Thymus (tissue), 11 donors: Measurements from ENCODE around the gene IDNK. TPM values are rescaled to one million over a fixed set of nuclear protein-coding genes. Genes with fewer than 3 reads are reported as not detected.
A peak's percentile ranks its signal among the peaks of the same experiment; 100 is the strongest.
"Not testable (repeated sequence)": the region's sequence is repeated elsewhere in the genome, so short reads cannot be mapped to it uniquely, and the experiment has no call there.

Source experiments
- DNase-seq, 9 donors: peaks; one replicate each; pipeline ENCODE4 v3.0.0-alpha.2; 2013; ENCODE audit warnings: low spot score in 9 of 9, low read depth in 6 of 9, missing footprints in 1 of 9
- H3K27ac ChIP-seq, 2 donors: one replicate each; pipeline ENCODE4 v1.5.1; 2013; ENCODE audit warnings: control low read depth in 1 of 2, low read depth in 1 of 2, low read length in 1 of 2, mild to moderate bottlenecking in 1 of 2, moderate library complexity in 1 of 2
- H3K27me3 ChIP-seq, 2 donors: one replicate each; pipeline ENCODE4 v1.5.1; 2013; ENCODE audit warnings: low read length in 1 of 2; ENCODE audit not compliant: control insufficient read depth in 2 of 2, insufficient read depth in 1 of 2
- H3K36me3 ChIP-seq, 2 donors: one replicate each; pipeline ENCODE4 v1.5.1; 2013; ENCODE audit warnings: low read length in 1 of 2, mild to moderate bottlenecking in 1 of 2, moderate library complexity in 1 of 2; ENCODE audit not compliant: control insufficient read depth in 2 of 2, insufficient read depth in 2 of 2
- H3K4me1 ChIP-seq, 2 donors: one replicate each; pipeline ENCODE4 v1.5.1; 2013; ENCODE audit warnings: low read length in 2 of 2; ENCODE audit not compliant: control insufficient read depth in 2 of 2, insufficient read depth in 2 of 2
- H3K4me3 ChIP-seq, 2 donors: one replicate each; pipeline ENCODE4 v1.5.1; 2013; ENCODE audit warnings: low read length in 2 of 2, control low read depth in 1 of 2, mild to moderate bottlenecking in 1 of 2
- H3K9me3 ChIP-seq, 2 donors: one replicate each; pipeline ENCODE4 v1.5.1; 2013; ENCODE audit warnings: low read length in 1 of 2, mild to moderate bottlenecking in 1 of 2; ENCODE audit not compliant: control insufficient read depth in 2 of 2, insufficient read depth in 1 of 2
- WGBS: extraction: QIAGEN DNeasy Blood & Tissue Kit; methylation state at CpG from one replicate; pipeline ENCODE4 v1.1.7; 2013; 5-methylcytosine and 5-hydroxymethylcytosine counted together
- polyA plus RNA-seq: library from polyadenylated mRNA; stranded (reverse); fragments of 200-250 nt; gene quantifications from one replicate; pipeline ENCODE4 v1.2.3, GENCODE V29; 2013
- total RNA-seq: library from RNA; stranded (reverse); fragments of 120-200 nt; gene quantifications from one replicate; pipeline ENCODE4 v1.2.4, GENCODE V29; 2013
- donor health status: healthy.

The IDNK gene
- total and polyA plus RNA-seq, 2 donors = 19.2 to 35.0 TPM

- 94% methylated on average over 4 of the region's 4 CpGs for WGBS
- DNase-seq = no peak
- Histone ChIP-seq H3K27ac (no peak overlapping the region), H3K4me1 (no peaks in the 10 kb centered on the region), H3K36me3 (no peaks in the 10 kb centered on the region), H3K9me3 (no peaks in the 10 kb centered on the region), H3K4me3 (no peak overlapping the region), H3K27me3 (no peaks in the 10 kb centered on the region)
Observed at GRCh38 chr9:83599071-83599470, 23.9 kb upstream of the IDNK start.

- no peaks in the 10 kb centered on the region for H3K27me3 ChIP-seq
- no peak overlapping the region for H3K27ac ChIP-seq
- H3K9me3 ChIP-seq = no peaks in the 10 kb centered on the region
- no peaks in the 10 kb centered on the region for H3K36me3 ChIP-seq
- H3K4me1 ChIP-seq = no peaks in the 10 kb centered on the region
- 92% methylated on average over 2 of the region's 2 CpGs for WGBS
- no peak overlapping the region for H3K4me3 ChIP-seq
- DNase-seq = no peak
Observed at GRCh38 chr9:83601463-83601862, 21.5 kb upstream of the IDNK start.

DNA sequence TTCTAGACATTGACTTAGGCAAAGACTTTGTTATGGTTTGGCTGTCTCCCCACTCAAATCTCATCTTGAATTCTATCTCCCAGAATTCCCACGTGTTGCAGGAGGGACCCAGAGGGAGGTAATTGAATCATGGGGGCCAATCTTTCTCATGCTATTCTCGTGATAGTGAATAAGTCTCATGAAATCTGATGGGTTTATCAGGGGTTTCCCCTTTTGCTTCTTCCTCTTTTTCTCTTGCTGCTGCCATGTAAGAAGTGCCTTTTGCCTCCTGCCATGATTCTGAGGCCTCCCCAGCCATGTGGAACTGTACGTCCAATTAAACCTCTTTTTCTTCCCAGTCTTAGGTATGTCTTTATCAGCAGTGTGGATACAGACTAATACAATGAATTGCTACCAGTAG lies 15.3 kb upstream of the IDNK start:
- not testable (repeated sequence) for H3K27me3 ChIP-seq, H3K4me1 ChIP-seq, H3K36me3 ChIP-seq, H3K27ac ChIP-seq, H3K9me3 ChIP-seq, H3K4me3 ChIP-seq, DNase-seq
- WGBS = 84% methylated on average over 3 of the region's 3 CpGs

GRCh38 chr9:83613298-83613697 lies 9.6 kb upstream of the IDNK start:
- not testable (repeated sequence) for H3K4me1 ChIP-seq, H3K27ac ChIP-seq, H3K4me3 ChIP-seq, H3K9me3 ChIP-seq, DNase-seq, H3K27me3 ChIP-seq, H3K36me3 ChIP-seq
- 97% methylated on average over 3 of the region's 3 CpGs for whole genome bisulfite sequencing

DNA sequence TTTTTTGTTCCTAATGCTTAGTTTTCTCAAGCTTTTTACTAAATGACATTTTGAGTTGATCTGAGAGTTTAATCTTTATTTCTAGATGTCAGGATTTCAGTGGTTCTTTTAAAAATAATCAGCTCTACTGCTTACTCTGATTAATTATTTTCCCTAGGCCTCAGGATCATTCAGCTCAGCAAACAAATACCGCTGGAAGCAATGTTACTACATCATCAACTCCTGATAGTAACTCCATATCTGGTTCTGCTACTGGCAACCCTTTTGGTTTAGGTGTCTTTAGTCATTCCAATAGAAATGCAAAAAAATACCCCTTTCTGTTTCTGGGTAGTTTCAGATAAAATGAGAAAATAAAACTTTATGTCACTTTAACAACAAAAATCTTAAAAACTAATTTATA lies 5.6 kb upstream of the IDNK start:
- 97% methylated on average over 1 of the region's 1 CpG for whole genome bisulfite sequencing
- Histone ChIP-seq H3K27ac (no peak overlapping the region), H3K36me3 (no peaks in the 10 kb centered on the region), H3K4me3 (no peak overlapping the region), H3K9me3 (no peaks in the 10 kb centered on the region), H3K27me3 (no peaks in the 10 kb centered on the region), H3K4me1 (peaks cover 10 to 16% of the 10 kb centered on the region in 2 donors)
- no peak for DNase-seq

DNA sequence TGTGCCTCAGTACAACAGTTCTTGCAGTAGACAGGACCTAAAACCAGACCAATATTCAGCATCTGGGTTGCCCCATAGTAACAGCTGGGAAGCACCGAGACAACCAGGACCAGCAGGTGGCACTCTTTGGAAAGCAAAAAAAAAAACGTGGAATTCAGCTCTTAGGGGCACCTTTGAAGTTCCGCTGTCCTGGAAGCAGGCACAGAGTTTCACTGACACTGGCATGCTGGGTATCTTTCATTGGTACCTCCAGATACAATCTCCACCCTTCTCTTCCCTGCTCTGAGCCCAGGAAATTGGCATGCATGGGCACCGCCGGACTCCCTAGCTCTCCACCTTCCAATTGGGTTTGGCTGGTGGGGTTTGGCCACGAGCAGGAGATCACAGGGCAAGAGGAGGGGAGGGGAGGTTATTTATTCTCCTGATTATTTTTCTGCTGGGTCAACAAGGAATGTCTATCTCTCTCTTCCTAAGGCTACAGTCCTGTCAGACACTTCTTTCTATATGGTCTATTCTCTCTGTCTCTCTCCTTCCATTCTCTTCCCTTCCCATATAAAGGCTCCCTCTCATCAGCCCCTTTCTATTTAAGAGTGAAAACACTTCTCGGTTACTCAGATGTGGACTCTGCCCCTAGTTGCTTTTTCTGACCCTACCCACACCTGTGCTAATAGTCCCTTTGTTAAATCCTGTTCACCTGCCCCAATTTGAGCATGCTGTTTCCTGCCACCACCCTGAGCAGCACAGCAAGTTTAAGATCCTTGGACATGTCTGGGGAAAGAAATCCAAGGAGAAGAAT lies 1.9 kb upstream of the IDNK start:
- H3K4me3 ChIP-seq = peak overlapping the region in 1 of 2 donors; percentile 2
- WGBS = 43% methylated on average over 7 of the region's 7 CpGs

GRCh38 chr9:83622433-83622938 lies 457 bp upstream of the IDNK start:
- Histone ChIP-seq H3K27me3 (no peaks in the 10 kb centered on the region), H3K9me3 (no peaks in the 10 kb centered on the region), H3K27ac (peak overlapping the region; percentile 93 to 98), H3K4me3 (peak overlapping the region; percentile 79 to 94), H3K36me3 (peaks cover 0 to 7% of the 10 kb centered on the region in 2 donors), H3K4me1 (peaks cover 34 to 56% of the 10 kb centered on the region in 2 donors)
- peak in 1 of 9 donors; percentile 65 for DNase-seq
- WGBS = 21% methylated on average over 21 of the region's 21 CpGs

More for the DNA sequence above, 1.9 kb upstream of the IDNK start:
- Histone ChIP-seq H3K27me3 (no peaks in the 10 kb centered on the region), H3K36me3 (no peaks in the 10 kb centered on the region), H3K9me3 (no peaks in the 10 kb centered on the region), H3K27ac (peak overlapping the region in 1 of 2 donors; percentile 23), H3K4me1 (peaks cover 22 to 43% of the 10 kb centered on the region in 2 donors)
- DNase-seq = peak in 7 of 9 donors; percentile 57 to 84 (median 68)

- 1% methylated on average over 5 of the region's 5 CpGs for WGBS
- Histone ChIP-seq H3K4me1 (peaks cover 45 to 67% of the 10 kb centered on the region in 2 donors), H3K36me3 (peaks cover 6 to 18% of the 10 kb centered on the region in 2 donors), H3K27ac (peak overlapping the region; percentile 93 to 98), H3K9me3 (no peaks in the 10 kb centered on the region), H3K27me3 (no peaks in the 10 kb centered on the region), H3K4me3 (peak overlapping the region; percentile 79 to 94)
- peak in 6 of 9 donors; percentile 37 to 59 (median 52) for DNase-seq
Observed at GRCh38 chr9:83623679-83624076, 735 bp downstream of the IDNK start.

GRCh38 chr9:83625178-83625577 lies 2.2 kb downstream of the IDNK start:
- Histone ChIP-seq H3K9me3 (no peaks in the 10 kb centered on the region), H3K4me3 (peak overlapping the region; percentile 30 to 42), H3K27ac (peak overlapping the region; percentile 93 to 98), H3K4me1 (peaks cover 59 to 82% of the 10 kb centered on the region in 2 donors), H3K27me3 (no peaks in the 10 kb centered on the region), H3K36me3 (peaks cover 16 to 25% of the 10 kb centered on the region in 2 donors)
- WGBS = 99% methylated on average over 3 of the region's 3 CpGs
- no peak for DNase-seq
